GM13976 (cell line): Measurements from ENCODE around the gene IFT80.

ENCODE experiments used
- DNase-seq: peaks from one replicate; pipeline ENCODE4 v3.0.0; 2012; ENCODE audit warnings: low spot score
- CTCF ChIP-seq: IDR thresholded peaks from 2 replicates; pipeline ENCODE4 v1.5.1; 2012; ENCODE audit warnings: borderline replicate concordance, mild to moderate bottlenecking; ENCODE audit not compliant: insufficient read depth; ENCODE audit errors: extremely low read depth, missing control alignments, control extremely low read depth
- in situ Hi-C: fragments of 300-500 bp; cut with MboI; formaldehyde crosslinking; loops from one replicate; pipeline ENCODE4 v1.12.0; 2022; ENCODE audit warnings: low sequenced_read_pairs, mixed read lengths, inconsistent platforms; ENCODE audit not compliant: unreplicated experiment

IFT80 gene

DNA sequence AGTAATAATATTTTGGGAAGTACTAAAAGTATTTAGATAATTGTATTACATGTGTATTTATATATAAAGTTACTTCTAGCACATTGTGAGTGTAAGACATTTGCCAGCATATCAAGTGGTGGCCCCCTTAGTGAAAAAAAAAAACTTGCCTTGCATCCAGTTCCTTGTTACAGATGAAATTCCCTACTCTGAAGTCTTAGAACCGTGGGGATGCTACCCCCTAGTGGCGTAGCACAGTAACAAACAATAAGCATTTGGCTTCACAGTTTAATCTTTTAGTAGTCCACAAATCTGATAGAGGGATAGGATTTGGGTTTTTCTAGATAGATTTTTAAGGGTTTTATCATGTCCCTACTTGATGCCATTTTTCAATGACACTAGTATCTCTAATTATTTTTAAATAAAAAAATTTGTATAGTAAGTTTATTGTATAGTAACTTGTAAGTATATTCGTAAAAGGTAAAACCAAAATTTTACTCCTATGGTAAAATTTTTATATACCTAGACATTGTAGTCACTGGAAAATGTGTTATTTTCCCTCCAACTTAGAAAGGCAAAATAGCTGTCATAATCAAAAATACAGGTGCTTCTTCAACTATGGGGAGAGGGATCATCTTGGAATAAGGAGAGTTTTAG, 14.7 kb upstream of the IFT80 start:
- peak; percentile 55 for DNase-seq
- in situ Hi-C loops = no loop called here

DNA sequence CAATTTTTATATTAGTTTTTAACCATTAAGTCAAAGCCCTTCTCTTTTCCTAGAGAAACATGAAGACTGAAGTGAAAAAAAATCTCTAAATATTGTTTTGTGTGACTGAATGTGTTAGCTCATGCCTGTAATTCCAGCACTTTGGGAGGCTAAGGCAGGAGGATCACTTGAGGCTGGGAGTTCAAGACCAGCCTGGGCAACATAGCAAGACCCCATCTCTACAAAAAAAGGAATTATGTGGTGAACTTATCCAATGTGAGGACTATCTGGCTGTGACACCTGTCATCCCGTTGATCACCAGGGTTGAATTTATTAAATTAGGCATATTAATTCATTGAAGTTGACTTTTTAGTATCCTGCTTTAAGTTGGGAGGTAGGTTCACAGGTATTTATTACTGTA, 13.5 kb upstream of the IFT80 start:
- TF ChIP-seq CTCF = no peak
- in situ Hi-C loops = no loop called here
- no peak for DNase-seq

More for the DNA sequence above, 14.7 kb upstream of the IFT80 start:
- TF ChIP-seq CTCF = peak; percentile 81

DNA sequence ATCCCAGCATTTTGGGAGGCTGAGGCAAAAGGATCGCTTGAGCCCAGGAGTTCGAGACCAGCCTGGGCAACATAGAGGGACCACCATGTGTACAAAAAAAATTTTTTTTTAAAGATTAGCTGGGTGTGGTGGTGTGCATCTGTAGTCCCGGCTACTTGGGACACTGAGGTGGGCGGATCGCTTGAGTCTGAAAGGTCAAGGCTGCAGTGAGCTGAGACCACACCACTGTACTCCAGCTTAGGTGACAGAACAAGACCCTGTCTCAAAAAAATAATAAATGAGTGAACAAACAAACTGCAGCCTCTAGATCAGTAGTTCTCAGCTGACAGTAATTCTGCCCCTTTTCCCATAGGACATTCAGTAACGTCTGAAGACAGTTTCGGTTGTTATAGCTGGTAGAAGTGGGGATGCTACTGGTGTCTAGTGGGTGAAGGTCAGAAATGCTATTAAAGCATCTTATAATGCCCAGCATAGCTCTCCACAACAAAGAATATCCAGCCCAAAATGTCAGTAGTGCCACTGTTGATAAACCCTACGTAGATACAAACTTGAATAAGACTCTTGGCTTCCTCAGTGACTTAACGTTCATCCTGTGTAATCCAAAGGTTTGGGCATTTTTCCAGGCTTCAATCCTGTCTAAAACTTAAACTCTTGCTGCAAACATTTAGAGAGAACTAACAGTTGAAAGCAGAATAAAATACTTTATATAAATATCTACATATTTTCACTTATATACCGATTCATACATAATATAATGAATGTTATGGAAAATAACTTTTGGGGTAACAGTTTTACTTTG, 11.0 kb upstream of the IFT80 start:
- DNase-seq = no peak
- in situ Hi-C loops = no loop called here
- TF ChIP-seq CTCF = no peak

DNA sequence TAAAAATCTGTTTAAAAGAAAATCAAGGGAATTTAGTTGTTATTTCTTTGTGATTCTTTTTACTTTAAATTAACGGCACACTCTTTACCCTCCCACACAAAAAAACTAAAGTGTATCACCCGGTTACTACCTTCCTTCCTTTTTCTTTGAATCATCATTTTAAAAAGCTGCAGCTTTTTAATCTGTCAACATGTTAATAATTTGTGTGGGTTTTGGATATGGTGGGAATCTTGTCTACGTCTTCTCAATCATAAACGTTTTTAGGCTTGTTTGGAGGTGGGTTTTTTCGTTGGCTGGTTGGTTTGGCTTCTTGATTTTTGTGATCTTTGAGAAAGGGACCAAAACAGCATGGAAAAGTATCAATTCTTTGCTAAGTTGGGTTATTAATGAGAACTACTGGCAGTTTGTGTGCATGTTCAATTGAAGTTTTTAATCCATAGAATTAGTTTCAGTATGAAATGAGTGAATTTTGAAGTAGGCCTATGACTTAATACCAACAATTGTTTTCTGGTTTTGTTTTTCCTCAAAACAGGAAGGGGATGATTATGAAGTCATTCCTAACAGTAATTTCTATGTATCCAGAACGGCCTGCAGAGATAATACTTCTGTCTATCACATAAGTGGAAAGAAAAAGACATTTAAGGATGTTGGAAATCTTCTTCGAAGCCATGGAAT, 4.9 kb upstream of the IFT80 start:
- in situ Hi-C loops = no loop called here
- no peak for DNase-seq
- no peak for TF ChIP-seq CTCF

DNA sequence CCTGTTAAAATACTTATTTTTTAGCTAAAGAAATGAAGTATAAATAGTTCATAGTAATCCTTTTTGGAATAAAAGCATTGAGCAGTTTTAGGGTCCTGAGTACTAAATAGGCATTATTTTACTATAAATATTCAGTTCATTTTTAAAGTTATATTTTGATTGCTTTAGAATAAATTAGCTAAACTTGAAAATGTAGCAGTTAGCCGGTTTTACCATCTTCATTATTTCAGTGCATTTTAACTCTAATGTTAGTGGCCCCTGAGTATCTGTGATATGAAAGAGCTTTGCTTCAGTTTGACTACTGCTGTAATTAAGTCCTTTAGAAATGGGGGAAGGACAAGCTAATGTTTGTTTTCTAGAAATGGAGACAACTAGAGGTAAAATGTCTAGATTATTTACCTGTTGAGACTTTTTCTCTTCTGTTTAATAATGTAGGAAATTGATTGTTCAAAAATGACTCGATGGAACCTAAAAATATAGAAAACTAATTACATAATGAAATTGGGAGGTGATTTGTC, 4.1 kb upstream of the IFT80 start:
- DNase-seq = no peak
- TF ChIP-seq CTCF = no peak
- in situ Hi-C loops = no loop called here

- no peak for TF ChIP-seq CTCF
- in situ Hi-C loops = no loop called here
- DNase-seq = no peak
These were observed 3.4 kb upstream of the IFT80 start for GRCh38 chr3:160402221-160403027.
